Breast epithelium (tissue), 4 donors: ENCODE data around the gene GCNT4. TPM values are rescaled to one million over a fixed set of nuclear protein-coding genes. Genes with fewer than 3 reads are reported as not detected.

Source experiments
- DNase-seq, 2 donors: peaks; one replicate each; pipeline ENCODE4 v3.0.0-alpha.2; 2019; ENCODE audit warnings: low spot score in 2 of 2
- H3K27ac ChIP-seq, 2 donors: fragments of 200-600 bp; sonication (generic) in 1 of 2; one replicate each; pipeline ENCODE4 v1.5.1; 2016 to 2019; ENCODE audit warnings: mild to moderate bottlenecking in 1 of 2
- H3K27me3 ChIP-seq, 2 donors: fragments of 200-600 bp; sonication (generic) in 1 of 2; one replicate each; pipeline versions ENCODE4 v1.5.1 to v1.6.0; 2017 to 2019; ENCODE audit warnings: control low read depth in 1 of 2, mild to moderate bottlenecking in 1 of 2
- H3K36me3 ChIP-seq: fragments of 200-600 bp; one replicate; pipeline ENCODE4 v1.5.1; 2019
- H3K4me1 ChIP-seq, 2 donors: fragments of 200-600 bp; sonication (generic); one replicate each; pipeline ENCODE4 v1.5.1; 2016 to 2019; ENCODE audit warnings: control low read depth in 1 of 2
- H3K4me3 ChIP-seq, 3 donors: fragments of 200-600 bp; sonication (generic); 1 replicate in 2 of 3; 2 replicates in 1 of 3; pipeline ENCODE4 v1.5.1; 2016 to 2019; ENCODE audit warnings: mild to moderate bottlenecking in 3 of 3, moderate library complexity in 2 of 3
- H3K9me3 ChIP-seq, 2 donors: fragments of 200-600 bp; sonication (generic) in 1 of 2; one replicate each; pipeline ENCODE4 v1.5.1; 2016 to 2019; ENCODE audit warnings: control low read depth in 1 of 2
- POLR2A ChIP-seq: fragments of 450-650 bp; IDR thresholded peaks from one replicate; pipeline ENCODE4 v1.6.1; 2016; ENCODE audit warnings: antibody characterized with exemption, mild to moderate bottlenecking, moderate library complexity
- POLR2AphosphoS5 ChIP-seq, 3 donors: sonication (generic); formaldehyde crosslinking; IDR thresholded peaks; one replicate each; pipeline ENCODE4 v1.6.1; 2017; ENCODE audit warnings: antibody characterized with exemption in 3 of 3
- intact Hi-C: fragments of 100-400 bp; cut with DNase I; formaldehyde crosslinking; loops from one replicate; pipeline ENCODE4 v1.15.1; 2023; ENCODE audit warnings: low total_unique reads
- total RNA-seq, 3 donors: library from RNA; depleted of rRNA; stranded (reverse); fragments of >200 nt; gene quantifications; one replicate each; pipeline ENCODE4 v1.1.0, GENCODE V29; 2016
- TF ChIP-seq, protein P1 (sequence below), 3 donors: fragments of 450-650 bp; IDR thresholded peaks; one replicate each; pipeline ENCODE4 v1.5.1; 2016 to 2017; ENCODE audit warnings: antibody characterized with exemption in 3 of 3, mild to moderate bottlenecking in 3 of 3, moderate library complexity in 3 of 3

GCNT4 gene
- total RNA-seq, 3 donors from 2014 or later: 1.3 to 2.3 (median 2.3) TPM

DNA sequence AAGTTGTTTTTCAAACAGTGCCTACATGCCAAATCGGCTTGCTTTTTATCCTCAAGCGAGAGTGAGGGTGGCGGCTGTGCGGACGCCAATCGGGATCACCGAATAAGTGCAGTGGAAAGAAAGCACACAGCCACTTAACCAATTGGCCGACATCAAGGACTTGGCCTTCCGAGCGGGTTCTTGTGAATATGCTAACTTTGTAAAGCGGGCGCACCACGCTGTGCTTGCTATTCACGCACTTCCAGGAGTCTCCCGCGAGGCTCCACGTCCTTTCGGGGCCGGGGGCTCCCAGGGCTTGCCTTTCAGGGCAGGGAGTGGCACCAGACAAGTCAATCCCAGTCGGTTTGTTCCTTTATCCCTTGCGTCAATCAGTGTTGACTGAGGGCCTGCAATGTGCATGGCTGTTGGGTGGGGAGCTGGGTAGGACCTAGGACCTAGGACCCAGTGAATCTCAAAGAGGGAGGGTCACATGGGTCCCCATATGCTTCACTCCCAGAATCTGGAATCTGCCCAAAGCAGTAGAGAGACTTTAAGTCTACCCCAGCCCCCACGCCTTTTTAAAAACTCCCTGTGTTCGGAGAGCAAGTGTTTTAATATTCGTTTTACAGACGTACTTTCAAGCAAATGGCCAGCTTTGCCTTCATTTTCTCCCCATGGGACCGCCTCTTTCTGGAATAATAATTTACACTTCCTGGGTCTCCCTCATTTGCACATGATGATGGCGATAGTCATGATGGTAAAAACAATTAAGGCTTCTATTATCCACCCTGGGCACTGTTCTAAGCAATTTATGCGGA, 2.0 kb upstream of the GCNT4 start:
- peak overlapping the region; percentile 59 to 92 (median 91) for H3K4me3 ChIP-seq
- H3K36me3 ChIP-seq: no peaks in the 10 kb centered on the region
- DNase-seq: peak in 1 of 2 donors; percentile 35
- no peaks in the 10 kb centered on the region for H3K27me3 ChIP-seq
- intact Hi-C loops: no loop called here
- no peaks in the 10 kb centered on the region for H3K4me1 ChIP-seq
- H3K27ac ChIP-seq: peak overlapping the region; percentile 82 to 95
- no peaks in the 10 kb centered on the region for H3K9me3 ChIP-seq
- TF ChIP-seq, protein P1, sequence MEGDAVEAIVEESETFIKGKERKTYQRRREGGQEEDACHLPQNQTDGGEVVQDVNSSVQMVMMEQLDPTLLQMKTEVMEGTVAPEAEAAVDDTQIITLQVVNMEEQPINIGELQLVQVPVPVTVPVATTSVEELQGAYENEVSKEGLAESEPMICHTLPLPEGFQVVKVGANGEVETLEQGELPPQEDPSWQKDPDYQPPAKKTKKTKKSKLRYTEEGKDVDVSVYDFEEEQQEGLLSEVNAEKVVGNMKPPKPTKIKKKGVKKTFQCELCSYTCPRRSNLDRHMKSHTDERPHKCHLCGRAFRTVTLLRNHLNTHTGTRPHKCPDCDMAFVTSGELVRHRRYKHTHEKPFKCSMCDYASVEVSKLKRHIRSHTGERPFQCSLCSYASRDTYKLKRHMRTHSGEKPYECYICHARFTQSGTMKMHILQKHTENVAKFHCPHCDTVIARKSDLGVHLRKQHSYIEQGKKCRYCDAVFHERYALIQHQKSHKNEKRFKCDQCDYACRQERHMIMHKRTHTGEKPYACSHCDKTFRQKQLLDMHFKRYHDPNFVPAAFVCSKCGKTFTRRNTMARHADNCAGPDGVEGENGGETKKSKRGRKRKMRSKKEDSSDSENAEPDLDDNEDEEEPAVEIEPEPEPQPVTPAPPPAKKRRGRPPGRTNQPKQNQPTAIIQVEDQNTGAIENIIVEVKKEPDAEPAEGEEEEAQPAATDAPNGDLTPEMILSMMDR (IDR thresholded peaks at IDR 0.05): no peak
- TF ChIP-seq POLR2AphosphoS5 (IDR thresholded peaks at IDR 0.05) (no peak), POLR2A (no peak)

DNA sequence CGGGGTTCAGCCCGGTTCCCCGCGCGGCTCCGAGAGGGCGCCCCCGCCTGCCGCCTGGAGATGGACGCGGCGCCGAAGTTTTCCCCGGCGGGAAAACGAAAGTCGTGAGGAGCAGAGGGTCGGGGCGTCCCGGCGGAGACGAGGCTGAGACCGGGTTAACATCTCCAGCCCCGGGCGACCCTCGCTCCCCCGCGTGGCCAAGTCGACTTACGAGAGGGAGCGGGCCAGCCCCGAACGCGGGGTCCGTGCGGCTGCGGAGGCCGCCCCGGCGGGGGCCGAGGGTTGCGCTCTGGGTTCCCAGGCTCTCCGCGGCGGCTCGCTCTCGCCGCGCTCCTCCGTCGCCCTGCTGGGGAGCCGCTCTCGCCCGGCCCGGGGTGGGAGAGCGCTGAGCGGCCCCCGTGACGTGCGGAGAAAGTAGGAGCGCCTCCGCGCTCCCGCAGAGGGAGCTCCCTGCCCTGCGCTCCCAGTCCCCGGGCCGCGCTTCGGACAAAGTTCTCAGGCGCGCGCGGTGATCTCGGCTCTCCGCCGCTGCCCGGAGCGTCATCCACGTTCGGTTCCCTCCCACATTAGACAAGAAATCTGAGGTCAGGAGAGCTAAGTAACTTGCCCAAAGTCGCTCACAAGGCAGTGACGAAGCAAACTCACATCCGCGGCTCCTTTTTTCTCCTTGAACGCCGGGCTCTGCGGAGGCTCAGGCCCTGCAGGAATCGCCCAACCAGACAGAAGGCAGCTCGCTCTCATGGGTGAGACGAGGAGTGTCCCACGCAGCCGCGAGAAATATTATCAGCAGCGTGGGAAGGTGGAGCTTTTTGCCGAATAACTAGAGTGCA, 1.2 kb upstream of the GCNT4 start:
- H3K27ac ChIP-seq: peak overlapping the region; percentile 82 to 95
- peak; percentile 39 to 68 for DNase-seq
- no peaks in the 10 kb centered on the region for H3K4me1 ChIP-seq
- H3K27me3 ChIP-seq: no peaks in the 10 kb centered on the region
- H3K36me3 ChIP-seq: no peaks in the 10 kb centered on the region
- H3K9me3 ChIP-seq: no peaks in the 10 kb centered on the region
- intact Hi-C loops: no loop called here
- no peak for TF ChIP-seq POLR2AphosphoS5 (IDR thresholded peaks at IDR 0.05)
- TF ChIP-seq, protein P1 (IDR thresholded peaks at IDR 0.05): no peak
- TF ChIP-seq POLR2A: no peak
- H3K4me3 ChIP-seq: peak overlapping the region; percentile 59 to 92 (median 91)

- peak overlapping the region; percentile 59 to 92 (median 91) for H3K4me3 ChIP-seq
- intact Hi-C loops: no loop called here
- DNase-seq: no peak
- TF ChIP-seq, protein P1 (IDR thresholded peaks at IDR 0.05): no peak
- TF ChIP-seq POLR2AphosphoS5 (IDR thresholded peaks at IDR 0.05) (no peak), POLR2A (no peak)
- no peaks in the 10 kb centered on the region for H3K27me3 ChIP-seq
- H3K27ac ChIP-seq: peak overlapping the region; percentile 82 to 95
- H3K9me3 ChIP-seq: no peaks in the 10 kb centered on the region
- H3K4me1 ChIP-seq: no peaks in the 10 kb centered on the region
- no peaks in the 10 kb centered on the region for H3K36me3 ChIP-seq
Measured at GRCh38 chr5:75053054-75053303, 621 bp upstream of the GCNT4 start.

DNA sequence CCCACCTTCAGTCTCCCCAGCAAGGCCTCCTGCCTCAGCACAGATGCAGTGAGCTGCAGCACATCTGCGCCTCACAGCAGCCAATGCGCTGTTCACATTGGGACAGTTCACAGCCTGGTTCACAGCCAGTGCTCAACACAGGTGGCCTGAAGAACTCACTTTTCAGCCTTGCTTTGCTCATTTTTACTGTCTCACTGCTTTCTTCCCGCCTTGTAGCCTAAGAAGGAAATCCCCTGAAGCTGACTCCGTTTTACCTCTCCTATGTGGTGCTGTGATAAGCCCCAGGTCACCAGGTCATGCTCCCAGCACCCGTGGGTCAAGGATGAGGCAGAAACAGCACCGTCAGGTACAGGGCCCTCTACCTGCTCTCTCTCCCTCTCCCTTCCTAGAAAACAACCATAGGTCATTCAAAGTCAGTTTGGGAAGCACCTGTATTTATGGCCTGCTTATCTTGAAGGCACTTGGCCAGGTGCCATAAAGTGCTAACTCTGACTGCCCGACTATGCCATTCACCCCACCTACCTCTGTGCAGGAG, 1.1 kb downstream of the GCNT4 start:
- H3K9me3 ChIP-seq: no peaks in the 10 kb centered on the region
- H3K4me3 ChIP-seq: peak overlapping the region; percentile 7 to 91 (median 59)
- intact Hi-C loops: no loop called here
- TF ChIP-seq POLR2A (no peak), POLR2AphosphoS5 (IDR thresholded peaks at IDR 0.05) (no peak)
- TF ChIP-seq, protein P1 (IDR thresholded peaks at IDR 0.05): no peak
- no peaks in the 10 kb centered on the region for H3K27me3 ChIP-seq
- DNase-seq: no peak
- H3K36me3 ChIP-seq: no peaks in the 10 kb centered on the region
- H3K27ac ChIP-seq: peak overlapping the region in 1 of 2 donors; percentile 16
- no peaks in the 10 kb centered on the region for H3K4me1 ChIP-seq

- Histone ChIP-seq H3K27me3 (no peaks in the 10 kb centered on the region), H3K9me3 (no peaks in the 10 kb centered on the region), H3K4me1 (no peaks in the 10 kb centered on the region), H3K4me3 (no peak overlapping the region), H3K27ac (no peak overlapping the region), H3K36me3 (no peaks in the 10 kb centered on the region)
- no peak for DNase-seq
- TF ChIP-seq, protein P1 (IDR thresholded peaks at IDR 0.05): no peak
- no peak for TF ChIP-seq POLR2AphosphoS5 (IDR thresholded peaks at IDR 0.05)
- no peak for TF ChIP-seq POLR2A
- intact Hi-C loops: no loop called here
Measured at GRCh38 chr5:75050415-75050814, 1.9 kb downstream of the GCNT4 start.
